ENCODE measurements around the gene OR4D11. TPM values are rescaled to one million over a fixed set of nuclear protein-coding genes. Genes with fewer than 3 reads are reported as not detected.

Gene OR4D11
- total RNA-seq, 2 donors from 2014 or later, result not detected

GRCh38 chr11:59548309-59548656 lies 44.9 kb downstream of the OR4D11 start:
- Histone ChIP-seq H3K4me3 (no peak overlapping the region), H3K36me3 (no peaks in the 10 kb centered on the region), H3K9me3 (no peaks in the 10 kb centered on the region), H3K4me1 (ENCODE audit: control insufficient read depth in 1 of 2, low read depth in 2 of 2) (no peaks in the 10 kb centered on the region), H3K27ac (no peak overlapping the region), H3K27me3 (replicated peaks; ENCODE audit: insufficient read depth) (no peaks in the 10 kb centered on the region)
- ATAC-seq (ENCODE audit: insufficient number of reproducible peaks, low FRiP score, low read depth) (no peak), DNase-seq (ENCODE audit: low spot score) (no peak)
- TF ChIP-seq, protein P1, sequence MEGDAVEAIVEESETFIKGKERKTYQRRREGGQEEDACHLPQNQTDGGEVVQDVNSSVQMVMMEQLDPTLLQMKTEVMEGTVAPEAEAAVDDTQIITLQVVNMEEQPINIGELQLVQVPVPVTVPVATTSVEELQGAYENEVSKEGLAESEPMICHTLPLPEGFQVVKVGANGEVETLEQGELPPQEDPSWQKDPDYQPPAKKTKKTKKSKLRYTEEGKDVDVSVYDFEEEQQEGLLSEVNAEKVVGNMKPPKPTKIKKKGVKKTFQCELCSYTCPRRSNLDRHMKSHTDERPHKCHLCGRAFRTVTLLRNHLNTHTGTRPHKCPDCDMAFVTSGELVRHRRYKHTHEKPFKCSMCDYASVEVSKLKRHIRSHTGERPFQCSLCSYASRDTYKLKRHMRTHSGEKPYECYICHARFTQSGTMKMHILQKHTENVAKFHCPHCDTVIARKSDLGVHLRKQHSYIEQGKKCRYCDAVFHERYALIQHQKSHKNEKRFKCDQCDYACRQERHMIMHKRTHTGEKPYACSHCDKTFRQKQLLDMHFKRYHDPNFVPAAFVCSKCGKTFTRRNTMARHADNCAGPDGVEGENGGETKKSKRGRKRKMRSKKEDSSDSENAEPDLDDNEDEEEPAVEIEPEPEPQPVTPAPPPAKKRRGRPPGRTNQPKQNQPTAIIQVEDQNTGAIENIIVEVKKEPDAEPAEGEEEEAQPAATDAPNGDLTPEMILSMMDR (IDR thresholded peaks at IDR 0.05), result no peak

- peak; percentile 71 for ATAC-seq (ENCODE audit: insufficient number of reproducible peaks, low FRiP score, low read depth)
- peak overlapping the region; percentile 74 for H3K4me3 ChIP-seq
- no peaks in the 10 kb centered on the region for H3K9me3 ChIP-seq
- H3K36me3 ChIP-seq, result no peaks in the 10 kb centered on the region
- TF ChIP-seq, protein P1 (IDR thresholded peaks at IDR 0.05), result peak; percentile 63
- DNase-seq (ENCODE audit: low spot score), result peak; percentile 39
- peak overlapping the region; percentile 77 to 84 for H3K27ac ChIP-seq
- H3K27me3 ChIP-seq (replicated peaks; ENCODE audit: insufficient read depth), result no peaks in the 10 kb centered on the region
- H3K4me1 ChIP-seq (ENCODE audit: control insufficient read depth in 1 of 2, low read depth in 2 of 2), result no peaks in the 10 kb centered on the region
Measured at GRCh38 chr11:59550368-59550841, 47.0 kb downstream of the OR4D11 start.

DNA sequence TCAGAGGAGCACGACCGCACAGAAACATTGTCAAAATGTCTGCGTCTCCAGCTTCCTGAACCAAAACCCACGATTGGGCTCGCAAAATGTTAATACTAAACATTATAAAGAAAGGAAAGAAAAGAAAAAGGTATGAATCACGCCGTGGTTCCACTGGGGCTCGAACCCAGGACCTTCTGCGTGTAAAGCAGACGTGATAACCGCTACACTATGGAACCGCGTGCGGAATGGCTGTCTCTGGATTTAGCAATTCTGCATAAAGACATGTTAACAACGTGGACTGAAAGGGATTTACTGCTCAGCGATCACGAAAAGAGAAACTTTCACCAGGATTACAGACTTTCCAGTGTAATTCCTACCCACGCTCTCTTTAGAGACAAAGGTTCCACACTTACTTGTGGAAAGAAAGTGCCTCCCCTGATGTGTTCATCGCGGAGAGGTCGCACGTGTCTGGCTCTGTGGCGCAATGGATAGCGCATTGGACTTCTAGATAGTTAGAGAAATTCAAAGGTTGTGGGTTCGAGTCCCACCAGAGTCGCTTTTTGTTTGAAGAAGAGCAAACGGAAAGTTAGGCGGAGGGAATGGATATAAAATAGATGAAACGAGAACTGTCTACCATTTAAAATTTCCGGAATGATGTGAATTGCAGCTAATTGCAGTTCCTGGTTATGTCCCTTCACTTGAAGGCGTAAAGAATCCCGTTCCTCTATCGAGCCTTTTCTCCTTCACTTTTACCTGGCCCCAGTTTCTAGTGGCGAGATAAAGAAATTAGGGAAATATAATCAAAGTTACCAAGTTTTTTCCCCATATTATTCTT lies 47.7 kb downstream of the OR4D11 start:
- Histone ChIP-seq H3K36me3 (no peaks in the 10 kb centered on the region), H3K27me3 (replicated peaks; ENCODE audit: insufficient read depth) (no peaks in the 10 kb centered on the region), H3K27ac (peak overlapping the region; percentile 77 to 84), H3K9me3 (no peaks in the 10 kb centered on the region), H3K4me1 (ENCODE audit: control insufficient read depth in 1 of 2, low read depth in 2 of 2) (peaks cover 0 to 6% of the 10 kb centered on the region in 2 donors), H3K4me3 (peak overlapping the region; percentile 74)
- peak; percentile 64 for DNase-seq (ENCODE audit: low spot score)
- peak; percentile 73 for ATAC-seq (ENCODE audit: insufficient number of reproducible peaks, low FRiP score, low read depth)
- TF ChIP-seq, protein P1 (IDR thresholded peaks at IDR 0.05), result no peak

DNA sequence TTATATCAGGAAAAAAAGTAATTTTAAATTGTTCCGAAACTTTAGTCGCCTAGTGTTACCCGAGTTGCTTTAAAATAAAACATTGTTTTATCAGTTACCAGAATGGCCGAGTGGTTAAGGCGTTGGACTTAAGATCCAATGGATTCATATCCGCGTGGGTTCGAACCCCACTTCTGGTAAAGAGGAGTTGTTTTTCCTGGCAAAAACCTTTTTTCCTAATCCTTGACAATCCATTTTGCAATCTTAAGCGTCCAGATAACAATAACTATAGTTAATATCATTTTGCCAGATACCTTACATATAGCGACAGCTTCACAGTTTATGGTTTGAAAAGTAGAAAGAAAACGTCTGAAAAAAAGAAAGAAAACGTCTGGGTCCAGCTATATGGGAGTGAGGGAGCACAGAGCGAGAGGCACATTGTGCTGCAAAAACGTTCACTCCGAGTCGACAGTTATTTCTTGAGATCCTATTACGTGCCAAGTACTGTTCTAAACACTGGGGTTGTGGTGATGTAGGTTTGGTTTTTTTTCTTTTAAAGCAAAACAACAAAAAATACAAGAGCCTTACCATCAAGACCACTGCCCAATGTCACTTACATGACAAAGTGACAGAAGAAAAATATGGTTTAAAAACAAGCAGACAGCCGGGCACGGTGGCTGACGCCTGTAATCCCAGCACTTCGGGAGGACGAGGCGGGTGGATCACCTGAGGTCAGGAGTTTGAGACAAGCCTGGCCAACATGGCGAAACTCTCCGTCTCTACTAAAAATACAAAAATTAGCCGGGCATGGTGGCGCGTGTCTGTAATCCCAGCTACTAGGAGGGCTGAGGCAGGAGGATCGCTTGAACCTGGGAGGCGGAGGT lies 48.5 kb downstream of the OR4D11 start:
- Histone ChIP-seq H3K4me3 (peak overlapping the region; percentile 74), H3K27ac (peak overlapping the region; percentile 77 to 84), H3K27me3 (replicated peaks; ENCODE audit: insufficient read depth) (no peaks in the 10 kb centered on the region), H3K36me3 (no peaks in the 10 kb centered on the region), H3K9me3 (no peaks in the 10 kb centered on the region), H3K4me1 (ENCODE audit: control insufficient read depth in 1 of 2, low read depth in 2 of 2) (peaks cover 0 to 6% of the 10 kb centered on the region in 2 donors)
- ATAC-seq (ENCODE audit: insufficient number of reproducible peaks, low FRiP score, low read depth) (no peak), DNase-seq (ENCODE audit: low spot score) (no peak)
- TF ChIP-seq, protein P1 (IDR thresholded peaks at IDR 0.05), result no peak

GRCh38 chr11:59552844-59553243 lies 49.5 kb downstream of the OR4D11 start:
- DNase-seq (ENCODE audit: low spot score) (no peak), ATAC-seq (ENCODE audit: insufficient number of reproducible peaks, low FRiP score, low read depth) (no peak)
- H3K4me3 ChIP-seq, result no peak overlapping the region
- no peaks in the 10 kb centered on the region for H3K27me3 ChIP-seq (replicated peaks; ENCODE audit: insufficient read depth)
- H3K36me3 ChIP-seq, result no peaks in the 10 kb centered on the region
- no peaks in the 10 kb centered on the region for H3K9me3 ChIP-seq
- TF ChIP-seq, protein P1 (IDR thresholded peaks at IDR 0.05), result no peak
- H3K4me1 ChIP-seq (ENCODE audit: control insufficient read depth in 1 of 2, low read depth in 2 of 2), result peaks cover 0 to 6% of the 10 kb centered on the region in 2 donors
- H3K27ac ChIP-seq, result peak overlapping the region in 1 of 2 donors; percentile 5

All from thoracic aorta (tissue), 2 donors.